ENCODE results near the gene SLC44A3. TPM values are rescaled to one million over a fixed set of nuclear protein-coding genes. Genes with fewer than 3 reads are reported as not detected.

SLC44A3 gene
- total and polyA plus RNA-seq, 2 of the 8 experiments (the other 6 are each of a cell fraction or from before 2014, with no cell fraction given) = 4.2 to 5.0 TPM

DNA sequence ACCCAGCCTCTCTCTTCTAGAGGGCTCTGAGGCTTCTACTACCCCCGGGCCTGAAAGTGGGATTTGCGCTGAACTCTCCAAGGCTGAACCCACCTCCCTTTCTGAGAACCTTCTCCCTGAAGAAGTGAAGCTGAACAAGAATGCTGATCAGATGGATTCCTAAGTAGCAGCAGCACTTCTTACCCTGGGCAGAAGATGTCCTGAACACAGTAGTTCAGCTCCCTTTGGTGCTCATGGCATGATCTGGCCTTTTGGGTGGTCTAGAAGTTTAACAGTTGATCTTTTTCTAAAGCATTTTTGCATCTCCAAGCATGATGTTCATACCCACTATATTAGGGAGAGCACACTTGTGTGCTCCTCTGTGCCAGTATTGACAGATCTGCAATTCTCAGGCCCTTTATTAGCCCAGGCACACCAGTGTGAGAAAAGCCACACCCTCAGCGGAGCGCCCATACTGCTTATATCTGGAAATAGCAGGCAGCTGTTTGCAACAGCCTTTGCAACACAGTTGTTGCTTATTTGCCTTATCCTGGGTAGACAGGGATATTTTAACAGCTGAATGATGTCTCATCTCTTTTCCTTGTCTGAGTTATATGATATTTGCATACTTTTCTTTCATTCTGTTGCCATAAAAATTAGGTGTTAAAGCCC is 72.6 kb downstream of the SLC44A3 start:
- H3K27me3 ChIP-seq (replicated peaks in 1 of 4; ENCODE audit: control insufficient read depth in 3 of 4, extremely low read depth in 1 of 4, insufficient read depth in 3 of 4, low read length in 3 of 4) = no peaks in the 10 kb centered on the region
- no peak overlapping the region for H3K4me3 ChIP-seq (ENCODE audit: extremely low read depth in 1 of 4, insufficient read depth in 2 of 4, low read depth in 3 of 4, low read length in 4 of 4)
- H2AFZ ChIP-seq (ENCODE audit: low read length) = no peak overlapping the region
- no peaks in the 10 kb centered on the region for H3K9me3 ChIP-seq (ENCODE audit: insufficient read depth in 2 of 2, low read depth in 1 of 2, low read length in 1 of 2)
- ChIA-PET POLR2A (ENCODE audit: partially characterized antibody) (interaction anchor here (1.1 to 1.7 kb wide), 6 partner anchors 9 to 34 kb away, joined by 3 to 6 read pairs (median 4); partner anchors contain the start of gene CNN3), CTCF (ENCODE audit: partially characterized antibody) (interaction anchor here (0.8 to 2.6 kb wide), 6 partner anchors 30 to 191 kb away, joined by 3 to 11 read pairs (median 4); partner anchors contain the start of gene CNN3)
- H4K5ac ChIP-seq (ENCODE audit: insufficient read length, low read depth, low read length) = no peak overlapping the region
- DNase-seq (ENCODE audit: low read depth in 1 of 2, low spot score in 2 of 2) = peak in 1 of 2 experiments; percentile 41
- H2BK5ac ChIP-seq (ENCODE audit: low read depth, low read length) = no peak overlapping the region
- no peak overlapping the region for H2BK15ac ChIP-seq (ENCODE audit: low read length)
- H3K9ac ChIP-seq (replicated peaks in 1 of 4; ENCODE audit: extremely low read depth in 1 of 4, low read depth in 3 of 4, low read length in 3 of 4) = no peak overlapping the region
- WGBS, 2 experiments (ENCODE audit: extremely low coverage in 1 of 2, insufficient coverage in 1 of 2, insufficient read length in 1 of 2, insufficient replicate concordance in 2 of 2, low coverage in 1 of 2, low lambda C conversion rate in 2 of 2, missing lambda C conversion rate in 1 of 2) = 78% methylated on average over 4 of the region's 4 CpGs; no CpG with 5 or more reads in 1 of the 2 experiments
- H3K4me2 ChIP-seq (ENCODE audit: insufficient read depth in 1 of 2, low read depth in 2 of 2, low read length in 2 of 2) = no peak overlapping the region
- no peak overlapping the region for H2BK12ac ChIP-seq (ENCODE audit: low read depth, low read length)
- H4K91ac ChIP-seq (replicated peaks; ENCODE audit: insufficient read length, low read length) = no peak overlapping the region
- no peaks in the 10 kb centered on the region for H3K79me2 ChIP-seq (ENCODE audit: control insufficient read depth in 1 of 2, insufficient read depth in 2 of 2, low read length in 2 of 2)
- no peak overlapping the region for H3K18ac ChIP-seq (ENCODE audit: extremely low read depth, low read length)
- H2BK120ac ChIP-seq (replicated peaks; ENCODE audit: low read depth, low read length) = no peak overlapping the region
- H3K14ac ChIP-seq (ENCODE audit: insufficient read length) = no peak overlapping the region
- H3K23ac ChIP-seq (ENCODE audit: insufficient read length) = no peak overlapping the region
- H3K36me3 ChIP-seq (ENCODE audit: control insufficient read depth in 2 of 4, insufficient read depth in 4 of 4, low read length in 3 of 4) = peaks cover 5 to 33% (median 21%) of the 10 kb centered on the region in 4 experiments
- H2BK20ac ChIP-seq (ENCODE audit: low read length) = no peak overlapping the region
- H3K27ac ChIP-seq (ENCODE audit: low read depth, low read length) = no peak overlapping the region
- peaks cover 0 to 7% of the 10 kb centered on the region in 2 experiments for H4K20me1 ChIP-seq (replicated peaks in 1 of 2; ENCODE audit: control insufficient read depth in 1 of 2, insufficient read depth in 2 of 2, low read length in 2 of 2)
- no peak overlapping the region for H2AK5ac ChIP-seq (ENCODE audit: low read depth, low read length)
- no peak for FAIRE-seq
- no peak overlapping the region for H4K8ac ChIP-seq (ENCODE audit: extremely low read depth, insufficient read depth, low read length)
- no peak overlapping the region for H3K56ac ChIP-seq (replicated peaks; ENCODE audit: insufficient read length, low read depth, low read length)
- no peak overlapping the region for H3K4ac ChIP-seq (replicated peaks; ENCODE audit: insufficient read length, low read depth, low read length)
- peaks cover 0 to 11% (median 9%) of the 10 kb centered on the region in 4 experiments; a peak in 5 of 7 replicates for H3K4me1 ChIP-seq (replicated peaks in 1 of 4; ENCODE audit: control insufficient read depth in 3 of 4, insufficient read depth in 4 of 4, low read length in 3 of 4)
- TF ChIP-seq RNF2 (IDR thresholded peaks at IDR 0.05; ENCODE audit: borderline replicate concordance, low read depth, low read length, missing control alignments, poor library complexity, severe bottlenecking) = no peak
- no peak for TF ChIP-seq CHD1 (IDR thresholded peaks at IDR 0.05; ENCODE audit: low read depth, low read length)
- TF ChIP-seq, protein P1, sequence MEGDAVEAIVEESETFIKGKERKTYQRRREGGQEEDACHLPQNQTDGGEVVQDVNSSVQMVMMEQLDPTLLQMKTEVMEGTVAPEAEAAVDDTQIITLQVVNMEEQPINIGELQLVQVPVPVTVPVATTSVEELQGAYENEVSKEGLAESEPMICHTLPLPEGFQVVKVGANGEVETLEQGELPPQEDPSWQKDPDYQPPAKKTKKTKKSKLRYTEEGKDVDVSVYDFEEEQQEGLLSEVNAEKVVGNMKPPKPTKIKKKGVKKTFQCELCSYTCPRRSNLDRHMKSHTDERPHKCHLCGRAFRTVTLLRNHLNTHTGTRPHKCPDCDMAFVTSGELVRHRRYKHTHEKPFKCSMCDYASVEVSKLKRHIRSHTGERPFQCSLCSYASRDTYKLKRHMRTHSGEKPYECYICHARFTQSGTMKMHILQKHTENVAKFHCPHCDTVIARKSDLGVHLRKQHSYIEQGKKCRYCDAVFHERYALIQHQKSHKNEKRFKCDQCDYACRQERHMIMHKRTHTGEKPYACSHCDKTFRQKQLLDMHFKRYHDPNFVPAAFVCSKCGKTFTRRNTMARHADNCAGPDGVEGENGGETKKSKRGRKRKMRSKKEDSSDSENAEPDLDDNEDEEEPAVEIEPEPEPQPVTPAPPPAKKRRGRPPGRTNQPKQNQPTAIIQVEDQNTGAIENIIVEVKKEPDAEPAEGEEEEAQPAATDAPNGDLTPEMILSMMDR (IDR thresholded peaks at IDR 0.05; ENCODE audit: control extremely low read depth in 1 of 3, insufficient read depth in 1 of 3, low read depth in 1 of 3, low read length in 3 of 3) = no peak
- no peaks in the 10 kb centered on the region; the same call in 1 of the 2 replicates for H3K23me2 ChIP-seq (ENCODE audit: low read depth, low read length)
- H3K79me1 ChIP-seq (ENCODE audit: low read depth, low read length) = no peaks in the 10 kb centered on the region

Measured in H1 (cell line).